ENCODE data around the gene AP2B1. TPM values are rescaled to one million over a fixed set of nuclear protein-coding genes. Genes with fewer than 3 reads are reported as not detected.

Gene AP2B1
- total and polyA plus RNA-seq, 2 experiments from 2014 or later: 54.7 to 90.9 TPM

- TF ChIP-seq CTCF (IDR thresholded peaks at IDR 0.05; ENCODE audit: low read depth, low read length): no peak
- Histone ChIP-seq H3K27me3 (no peaks in the 10 kb centered on the region), H3K27ac (no peak overlapping the region), H3K4me1 (ENCODE audit: low read depth) (no peaks in the 10 kb centered on the region), H3K4me3 (no peak overlapping the region), H3K9me3 (ENCODE audit: low read depth) (no peaks in the 10 kb centered on the region), H3K36me3 (peaks cover 32% of the 10 kb centered on the region)
- DNase-seq (ENCODE audit: low read depth in 1 of 2, low spot score in 1 of 2): no peak
These were observed 68.2 kb downstream of the AP2B1 start for GRCh38 chr17:35655303-35655702.

- H3K36me3 ChIP-seq: peaks cover 11% of the 10 kb centered on the region
- DNase-seq (ENCODE audit: low read depth in 1 of 2, low spot score in 1 of 2): peak in 1 of 2 donors; percentile 70
- peaks cover 11% of the 10 kb centered on the region for H3K4me1 ChIP-seq (ENCODE audit: low read depth)
- H3K27ac ChIP-seq: peak overlapping the region; percentile 66
- no peak overlapping the region for H3K4me3 ChIP-seq
- H3K9me3 ChIP-seq (ENCODE audit: low read depth): no peaks in the 10 kb centered on the region
- TF ChIP-seq CTCF (IDR thresholded peaks at IDR 0.05; ENCODE audit: low read depth, low read length): peak; percentile 3
- no peaks in the 10 kb centered on the region for H3K27me3 ChIP-seq
These were observed 73.8 kb downstream of the AP2B1 start for GRCh38 chr17:35660902-35661301.

- Histone ChIP-seq H3K27me3 (no peaks in the 10 kb centered on the region), H3K9me3 (ENCODE audit: low read depth) (no peaks in the 10 kb centered on the region), H3K4me3 (no peak overlapping the region), H3K4me1 (ENCODE audit: low read depth) (peaks cover 17% of the 10 kb centered on the region), H3K36me3 (peaks cover 4% of the 10 kb centered on the region), H3K27ac (no peak overlapping the region)
- DNase-seq (ENCODE audit: low read depth in 1 of 2, low spot score in 1 of 2): no peak
- no peak for TF ChIP-seq CTCF (IDR thresholded peaks at IDR 0.05; ENCODE audit: low read depth, low read length)
These were observed 77.6 kb downstream of the AP2B1 start for GRCh38 chr17:35664685-35665084.

- Histone ChIP-seq H3K9me3 (ENCODE audit: low read depth) (no peaks in the 10 kb centered on the region), H3K4me3 (no peak overlapping the region), H3K36me3 (peaks cover 5% of the 10 kb centered on the region), H3K4me1 (ENCODE audit: low read depth) (peaks cover 15% of the 10 kb centered on the region), H3K27ac (no peak overlapping the region), H3K27me3 (no peaks in the 10 kb centered on the region)
- TF ChIP-seq CTCF (IDR thresholded peaks at IDR 0.05; ENCODE audit: low read depth, low read length): no peak
- DNase-seq (ENCODE audit: low read depth in 1 of 2, low spot score in 1 of 2): no peak
These were observed 78.5 kb downstream of the AP2B1 start for GRCh38 chr17:35665662-35666061.

GRCh38 chr17:35666070-35666469 is 78.9 kb downstream of the AP2B1 start:
- TF ChIP-seq CTCF (IDR thresholded peaks at IDR 0.05; ENCODE audit: low read depth, low read length): no peak

More at GRCh38 chr17:35666070-35666469, 78.9 kb downstream of the AP2B1 start:
- Histone ChIP-seq H3K27ac (no peak overlapping the region), H3K36me3 (peaks cover 8% of the 10 kb centered on the region), H3K4me3 (no peak overlapping the region), H3K9me3 (ENCODE audit: low read depth) (no peaks in the 10 kb centered on the region), H3K27me3 (no peaks in the 10 kb centered on the region), H3K4me1 (ENCODE audit: low read depth) (peaks cover 12% of the 10 kb centered on the region)
- DNase-seq (ENCODE audit: low read depth in 1 of 2, low spot score in 1 of 2): peak in 1 of 2 donors; percentile 13
